CD4-positive, alpha-beta T cell (primary cell): ENCODE data around the gene ANKH. TPM values are rescaled to one million over a fixed set of nuclear protein-coding genes. Genes with fewer than 3 reads are reported as not detected.

Experiments used
- ATAC-seq: fragments of 200-7000 bp; cut with Tn5 transposase; one replicate; pipeline ENCODE4 v1.10.0; 2022; ENCODE audit warnings: mild to moderate bottlenecking; ENCODE audit not compliant: poor library complexity
- CTCF ChIA-PET: fragments of 350-600 bp; sonication (Branson Sonifier 250); formaldehyde crosslinking; loops from one replicate; lab custom pipeline; 2021; ENCODE audit warnings: antibody characterized with exemption, inconsistent platforms; lab: Charles Lee
- POLR2A ChIA-PET: fragments of 350-600 bp; sonication (Branson Sonifier 250); formaldehyde crosslinking; loops from one replicate; lab custom pipeline; 2021; ENCODE audit warnings: antibody characterized with exemption, inconsistent platforms; lab: Charles Lee
- DNase-seq, 14 experiments: peaks; one replicate each; pipeline ENCODE4 v3.0.0-alpha.2; 2013 to 2020; ENCODE audit warnings: mixed read lengths in 2 of 14
- H3K27ac ChIP-seq, 2 donors: one replicate each; pipeline versions ENCODE4 v1.5.1 to v1.7.0; 2013; ENCODE audit warnings: low read length in 2 of 2, low read depth in 1 of 2, mild to moderate bottlenecking in 1 of 2
- H3K27me3 ChIP-seq, 2 experiments: 1 replicate in 1 of 2; 2 replicates in 1 of 2; pipeline versions ENCODE4 v1.6.1 to v1.7.0; 2013; ENCODE audit warnings: low read length in 2 of 2, control low read depth in 1 of 2, mild to moderate bottlenecking in 1 of 2, moderate library complexity in 1 of 2; ENCODE audit not compliant: insufficient read depth in 2 of 2, control insufficient read depth in 1 of 2
- H3K36me3 ChIP-seq: one replicate; pipeline ENCODE4 v1.6.1; 2013; ENCODE audit warnings: low read length, control low read depth; ENCODE audit not compliant: insufficient read depth
- H3K4me1 ChIP-seq: one replicate; pipeline ENCODE4 v1.6.1; 2013; ENCODE audit warnings: low read length, control low read depth; ENCODE audit not compliant: insufficient read depth
- H3K4me3 ChIP-seq: one replicate; pipeline ENCODE4 v1.5.1; 2013; ENCODE audit warnings: mild to moderate bottlenecking, low read length, moderate library complexity
- H3K9me3 ChIP-seq, 2 experiments: 1 replicate in 1 of 2; 2 replicates in 1 of 2; pipeline versions ENCODE4 v1.6.1 to v1.7.0; 2013; ENCODE audit warnings: low read length in 2 of 2, mild to moderate bottlenecking in 2 of 2, control low read depth in 1 of 2, moderate library complexity in 1 of 2; ENCODE audit not compliant: control insufficient read depth in 1 of 2, insufficient read depth in 1 of 2
- H3K27ac Mint-ChIP-seq: one replicate; pipeline ENCODE4 v1.8.0; 2020; ENCODE audit warnings: mixed read lengths
- H3K27me3 Mint-ChIP-seq: one replicate; pipeline ENCODE4 v1.8.0; 2021; ENCODE audit warnings: mixed read lengths
- H3K36me3 Mint-ChIP-seq: one replicate; pipeline ENCODE4 v1.8.0; 2021; ENCODE audit warnings: low read depth, mixed read lengths
- H3K4me1 Mint-ChIP-seq: one replicate; pipeline ENCODE4 v1.8.0; 2021; ENCODE audit warnings: low read depth, mixed read lengths
- H3K4me3 Mint-ChIP-seq: one replicate; pipeline ENCODE4 v1.8.0; 2020; ENCODE audit warnings: mild to moderate bottlenecking, mixed read lengths
- H3K9me3 Mint-ChIP-seq: one replicate; pipeline ENCODE4 v1.8.0; 2020; ENCODE audit warnings: mixed read lengths
- CTCF ChIP-seq: fragments of 200-600 bp; IDR thresholded peaks from one replicate; pipeline ENCODE4 v1.8.0; 2022; ENCODE audit warnings: antibody characterized with exemption, mild to moderate bottlenecking
- intact Hi-C, 2 experiments: fragments of 100-400 bp; cut with DNase I in 1 of 2; cut with micrococcal nuclease in 1 of 2; formaldehyde crosslinking; loops; one replicate each; pipeline versions ENCODE4 v1.15.1 to v1.9.0; 2023 to 2025; cut with DNase I, micrococcal nuclease
- total RNA-seq, 174 experiments: library from RNA in 2 of 174; stranded (reverse) in 2 of 174; gene quantifications; one replicate each; pipeline ENCODE4 v1.2.3 and lab custom pipeline; 2021 to 2026

The ANKH gene
- total RNA-seq, 2 experiments from 2014 or later: 69.5 to 72.3 TPM

DNA sequence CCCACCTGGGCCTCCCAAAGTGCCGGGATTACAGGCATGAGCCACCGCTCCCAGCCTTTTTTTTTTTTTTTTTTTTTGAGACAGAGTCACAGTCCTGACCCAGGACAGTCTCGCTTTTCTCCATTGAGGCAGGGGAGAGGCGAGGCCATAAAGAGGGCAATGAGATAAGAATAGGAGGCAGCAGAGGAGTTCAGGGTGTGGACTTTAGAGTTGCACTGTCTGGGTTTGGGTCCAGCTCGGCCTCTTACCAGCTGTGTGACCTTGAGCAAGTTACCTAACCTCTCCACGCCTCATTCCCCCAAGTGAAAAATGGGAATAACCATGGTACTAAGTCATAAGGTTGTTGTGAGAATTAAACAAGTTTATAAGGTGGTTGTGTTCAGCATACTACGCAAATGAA lies 24.6 kb upstream of the ANKH start:
- no peak overlapping the region for H3K27ac ChIP-seq
- ChIA-PET POLR2A (no interaction called here), CTCF (no interaction called here)
- no peaks in the 10 kb centered on the region for H3K27me3 Mint-ChIP-seq
- no peaks in the 10 kb centered on the region for H3K36me3 ChIP-seq
- H3K36me3 Mint-ChIP-seq: no peaks in the 10 kb centered on the region
- H3K27me3 ChIP-seq: no peaks in the 10 kb centered on the region
- no peak overlapping the region for H3K27ac Mint-ChIP-seq
- no peaks in the 10 kb centered on the region for H3K9me3 ChIP-seq
- no peaks in the 10 kb centered on the region for H3K9me3 Mint-ChIP-seq
- ATAC-seq: no peak
- H3K4me1 ChIP-seq: no peaks in the 10 kb centered on the region
- no peak overlapping the region for H3K4me3 Mint-ChIP-seq
- H3K4me3 ChIP-seq: no peak overlapping the region
- intact Hi-C loops: loop anchor here in 1 of 2 experiments (5.0 kb wide), 1 partner anchor 169 kb away; no protein-coding TSS in a partner anchor
- DNase-seq: no peak
- no peak for TF ChIP-seq CTCF
- H3K4me1 Mint-ChIP-seq: no peaks in the 10 kb centered on the region

DNA sequence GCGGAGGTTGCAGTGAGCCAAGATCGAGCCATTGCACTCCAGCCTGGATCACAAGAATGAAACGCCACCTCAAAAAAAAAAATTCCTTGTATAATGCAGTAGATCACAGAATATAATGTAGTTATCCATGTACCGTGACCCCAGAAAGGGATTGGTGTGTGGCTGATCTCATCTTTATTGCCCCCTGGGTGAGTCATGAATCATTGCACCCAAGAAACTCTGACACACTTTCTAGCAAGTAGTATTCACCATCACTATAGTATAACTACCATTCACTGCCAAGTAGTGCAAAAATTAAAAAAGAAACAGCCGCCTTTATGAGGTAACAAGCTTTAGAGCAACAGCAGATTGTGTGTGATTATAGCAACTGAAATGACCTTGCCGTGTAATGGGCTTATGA lies 23.7 kb upstream of the ANKH start:
- H3K4me1 ChIP-seq: no peaks in the 10 kb centered on the region
- no peaks in the 10 kb centered on the region for H3K36me3 ChIP-seq
- Mint-ChIP-seq H3K4me3 (no peak overlapping the region), H3K27me3 (no peaks in the 10 kb centered on the region), H3K27ac (no peak overlapping the region), H3K36me3 (no peaks in the 10 kb centered on the region), H3K4me1 (no peaks in the 10 kb centered on the region), H3K9me3 (no peaks in the 10 kb centered on the region)
- H3K27me3 ChIP-seq: no peaks in the 10 kb centered on the region
- intact Hi-C loops: loop anchor here (1.0 to 5.0 kb wide), 2 partner anchors 168 kb away; no protein-coding TSS in a partner anchor
- no peak overlapping the region for H3K27ac ChIP-seq
- POLR2A ChIA-PET: no interaction called here
- no peaks in the 10 kb centered on the region for H3K9me3 ChIP-seq
- TF ChIP-seq CTCF: no peak
- CTCF ChIA-PET: interaction anchor here (0.7 kb wide), 1 partner anchor 233 kb away, joined by 3 read pairs; no protein-coding TSS in a partner anchor
- ATAC-seq (peak; percentile 59), DNase-seq (peak in 4 of 14 experiments; percentile 13 to 29 (median 18))
- H3K4me3 ChIP-seq: no peak overlapping the region

GRCh38 chr5:14894748-14895147 lies 23.2 kb upstream of the ANKH start:
- no peaks in the 10 kb centered on the region for H3K36me3 Mint-ChIP-seq
- no peak overlapping the region for H3K4me3 Mint-ChIP-seq
- Histone ChIP-seq H3K36me3 (no peaks in the 10 kb centered on the region), H3K4me1 (no peaks in the 10 kb centered on the region), H3K27me3 (no peaks in the 10 kb centered on the region), H3K4me3 (no peak overlapping the region), H3K27ac (no peak overlapping the region), H3K9me3 (no peaks in the 10 kb centered on the region)
- no peaks in the 10 kb centered on the region for H3K27me3 Mint-ChIP-seq
- TF ChIP-seq CTCF: no peak
- no peak overlapping the region for H3K27ac Mint-ChIP-seq
- ChIA-PET POLR2A (no interaction called here), CTCF (no interaction called here)
- ATAC-seq: no peak
- no peaks in the 10 kb centered on the region for H3K9me3 Mint-ChIP-seq
- no peaks in the 10 kb centered on the region for H3K4me1 Mint-ChIP-seq
- intact Hi-C loops: loop anchor here (1.0 to 5.0 kb wide), 2 partner anchors 167 kb away; no protein-coding TSS in a partner anchor
- DNase-seq: no peak
